GM11168 (cell line): Measurements from ENCODE around the gene GUCY2C.

ENCODE experiments used
- in situ Hi-C: fragments of 300-500 bp; cut with MboI; formaldehyde crosslinking; loops from one replicate; pipeline ENCODE4 v1.12.0; 2022; ENCODE audit warnings: low sequenced_read_pairs; ENCODE audit not compliant: unreplicated experiment

GUCY2C gene

GRCh38 chr12:14578646-14579045 is 117.8 kb downstream of the GUCY2C start:
- in situ Hi-C loops = no loop called here

GRCh38 chr12:14577344-14577743 is 119.1 kb downstream of the GUCY2C start:
- in situ Hi-C loops = no loop called here

GRCh38 chr12:14576896-14577295 is 119.5 kb downstream of the GUCY2C start:
- in situ Hi-C loops = no loop called here

GRCh38 chr12:14575585-14575984 is 120.8 kb downstream of the GUCY2C start:
- in situ Hi-C loops = no loop called here

- in situ Hi-C loops = no loop called here
Observed at GRCh38 chr12:14573118-14573517, 123.3 kb downstream of the GUCY2C start.

GRCh38 chr12:14572401-14572800 is 124.0 kb downstream of the GUCY2C start:
- in situ Hi-C loops = no loop called here

GRCh38 chr12:14571779-14572178 is 124.6 kb downstream of the GUCY2C start:
- in situ Hi-C loops = no loop called here

- in situ Hi-C loops = no loop called here
Observed at GRCh38 chr12:14570231-14570630, 126.2 kb downstream of the GUCY2C start.

- in situ Hi-C loops = no loop called here
Observed at GRCh38 chr12:14567351-14568162, 128.8 kb downstream of the GUCY2C start, which contains the start of gene PLBD1. PLBD1 (minus strand) TSS chr12:14567883; CDS start chr12:14567696, 187 bp downstream.

- in situ Hi-C loops = no loop called here
Observed at GRCh38 chr12:14564336-14564959, 132.0 kb downstream of the GUCY2C start.

- in situ Hi-C loops = no loop called here
Observed at GRCh38 chr12:14563046-14563445, 133.4 kb downstream of the GUCY2C start.
